AG04449 (cell line): ENCODE measurements around the gene ADCY7.

Experiments used
- CTCF ChIA-PET: fragments of 350-600 bp; formaldehyde crosslinking; extraction: SDS; loops from one replicate; lab custom pipeline; 2021; ENCODE audit warnings: antibody characterized with exemption; lab: Yijun Ruan, JAX
- POLR2A ChIA-PET: fragments of 400-600, 350-600 bp; formaldehyde crosslinking; extraction: SDS; loops from one replicate; lab custom pipeline; 2020; ENCODE audit warnings: antibody characterized with exemption, inconsistent platforms; lab: Yijun Ruan, JAX
- DNase-seq: peaks from one replicate; pipeline ENCODE4 v3.0.0-alpha.2; 2010; ENCODE audit warnings: low read depth, low spot score
- H3K4me3 ChIP-seq: 2 replicates; pipeline ENCODE4 v1.5.1; 2011; ENCODE audit warnings: low read depth, mild to moderate bottlenecking, control low read depth, low read length
- TF ChIP-seq, protein P1 (sequence below): IDR thresholded peaks from one replicate; pipeline ENCODE4 v1.5.1; 2011; ENCODE audit warnings: mild to moderate bottlenecking, moderate library complexity, low read length, control low read depth, inconsistent platforms; ENCODE audit not compliant: insufficient read depth; ENCODE audit errors: missing control alignments

Gene ADCY7

DNA sequence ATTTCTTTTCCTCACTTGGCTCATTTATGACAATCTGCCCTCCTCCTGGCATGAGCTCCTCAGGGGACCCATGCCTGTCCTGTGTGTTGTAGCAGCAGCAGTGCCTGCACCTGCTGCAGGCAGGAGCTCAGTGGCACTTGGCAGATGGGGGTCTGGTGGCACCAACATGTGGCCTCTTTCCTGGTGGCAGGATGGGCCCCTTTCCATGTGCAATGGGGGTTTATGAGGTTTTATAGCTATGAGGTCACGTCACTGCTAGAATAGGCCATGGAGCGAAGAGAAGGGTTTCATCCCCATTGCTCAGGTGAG lies 7.0 kb downstream of the ADCY7 start:
- no peak overlapping the region for H3K4me3 ChIP-seq
- ChIA-PET POLR2A (interaction anchor here (0.6 kb wide), 1 partner anchor 13 kb away, joined by 3 read pairs; no protein-coding TSS in a partner anchor), CTCF (interaction anchor here (1.0 to 1.2 kb wide), 3 partner anchors 11 to 63 kb away, joined by 3 read pairs; no protein-coding TSS in a partner anchor)
- DNase-seq = no peak
- TF ChIP-seq, protein P1, sequence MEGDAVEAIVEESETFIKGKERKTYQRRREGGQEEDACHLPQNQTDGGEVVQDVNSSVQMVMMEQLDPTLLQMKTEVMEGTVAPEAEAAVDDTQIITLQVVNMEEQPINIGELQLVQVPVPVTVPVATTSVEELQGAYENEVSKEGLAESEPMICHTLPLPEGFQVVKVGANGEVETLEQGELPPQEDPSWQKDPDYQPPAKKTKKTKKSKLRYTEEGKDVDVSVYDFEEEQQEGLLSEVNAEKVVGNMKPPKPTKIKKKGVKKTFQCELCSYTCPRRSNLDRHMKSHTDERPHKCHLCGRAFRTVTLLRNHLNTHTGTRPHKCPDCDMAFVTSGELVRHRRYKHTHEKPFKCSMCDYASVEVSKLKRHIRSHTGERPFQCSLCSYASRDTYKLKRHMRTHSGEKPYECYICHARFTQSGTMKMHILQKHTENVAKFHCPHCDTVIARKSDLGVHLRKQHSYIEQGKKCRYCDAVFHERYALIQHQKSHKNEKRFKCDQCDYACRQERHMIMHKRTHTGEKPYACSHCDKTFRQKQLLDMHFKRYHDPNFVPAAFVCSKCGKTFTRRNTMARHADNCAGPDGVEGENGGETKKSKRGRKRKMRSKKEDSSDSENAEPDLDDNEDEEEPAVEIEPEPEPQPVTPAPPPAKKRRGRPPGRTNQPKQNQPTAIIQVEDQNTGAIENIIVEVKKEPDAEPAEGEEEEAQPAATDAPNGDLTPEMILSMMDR = no peak

GRCh38 chr16:50273888-50274325 lies 7.6 kb downstream of the ADCY7 start:
- no peak for DNase-seq
- ChIA-PET POLR2A (no interaction called here), CTCF (interaction anchor here (1.0 to 1.2 kb wide), 3 partner anchors 10 to 63 kb away, joined by 3 read pairs; no protein-coding TSS in a partner anchor)
- TF ChIP-seq, protein P1 = no peak
- no peak overlapping the region for H3K4me3 ChIP-seq

DNA sequence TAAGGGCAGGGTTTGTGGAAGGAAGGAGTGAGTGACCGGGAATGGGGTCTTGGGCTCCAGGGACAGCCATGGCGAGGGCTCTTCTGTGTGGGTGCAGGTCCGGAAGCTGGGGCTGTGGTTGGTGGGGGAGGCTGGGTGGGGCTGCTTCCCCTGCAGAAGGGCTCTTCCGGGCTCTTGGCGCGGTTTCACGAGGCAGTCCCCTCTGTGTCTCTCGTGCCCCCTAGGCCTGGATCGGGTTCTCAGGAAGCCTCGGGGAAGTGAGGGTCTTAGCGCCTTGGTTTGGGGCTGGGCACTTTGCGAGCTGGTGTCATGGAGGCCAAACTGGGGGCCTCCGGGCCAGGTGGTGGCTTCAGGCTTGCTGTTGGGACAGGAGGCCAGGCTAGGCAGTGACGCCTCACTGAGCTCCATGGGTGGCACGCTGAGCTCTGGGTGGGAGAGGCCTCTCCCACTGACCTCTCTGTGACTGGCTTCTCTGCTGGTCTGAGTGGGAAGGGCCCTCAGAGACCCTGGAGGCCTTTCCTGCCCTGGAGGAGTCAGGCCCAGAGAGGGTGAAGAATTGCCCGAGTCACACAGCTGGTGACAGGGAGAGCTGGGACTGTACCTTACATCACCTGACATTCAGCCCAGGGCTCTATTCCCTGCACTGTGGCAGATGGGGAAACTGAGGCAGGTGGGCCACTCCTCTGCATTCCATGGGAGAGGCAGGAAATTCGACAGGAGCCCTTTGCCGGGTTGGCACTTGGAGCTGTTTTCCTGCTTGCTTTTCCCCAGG lies 8.2 kb downstream of the ADCY7 start:
- no peak overlapping the region for H3K4me3 ChIP-seq
- TF ChIP-seq, protein P1 = no peak
- POLR2A ChIA-PET = no interaction called here
- CTCF ChIA-PET = interaction anchor here (1.0 to 1.6 kb wide), 4 partner anchors 10 to 250 kb away, joined by 3 to 5 read pairs (median 3); partner anchors contain the start of gene CNEP1R1
- DNase-seq = no peak

GRCh38 chr16:50275098-50275415 lies 8.7 kb downstream of the ADCY7 start:
- TF ChIP-seq, protein P1 = no peak
- ChIA-PET CTCF (interaction anchor here (0.7 to 1.6 kb wide), 6 partner anchors 17 to 531 kb away, joined by 3 to 5 read pairs (median 3); partner anchors contain the start of gene CNEP1R1), POLR2A (no interaction called here)
- no peak overlapping the region for H3K4me3 ChIP-seq
- no peak for DNase-seq

GRCh38 chr16:50275428-50276325 lies 9.3 kb downstream of the ADCY7 start:
- POLR2A ChIA-PET = no interaction called here
- CTCF ChIA-PET = interaction anchor here (0.7 to 1.6 kb wide), 6 partner anchors 18 to 531 kb away, joined by 3 to 5 read pairs (median 3); partner anchors contain the start of gene CNEP1R1
- DNase-seq = no peak
- TF ChIP-seq, protein P1 = no peak
- H3K4me3 ChIP-seq = no peak overlapping the region

GRCh38 chr16:50276326-50276640 lies 9.9 kb downstream of the ADCY7 start:
- POLR2A ChIA-PET = no interaction called here
- CTCF ChIA-PET = no interaction called here
- DNase-seq = no peak
- TF ChIP-seq, protein P1 = no peak
- H3K4me3 ChIP-seq = no peak overlapping the region
